Bronchial epithelial cell (primary cell): ENCODE data around the gene TRIM72. TPM values are rescaled to one million over a fixed set of nuclear protein-coding genes. Genes with fewer than 3 reads are reported as not detected.

Experiments
- DNase-seq: peaks from one replicate; pipeline ENCODE4 v3.0.0-alpha.2; 2010; ENCODE audit warnings: low read depth
- FAIRE-seq: peaks from 2 replicates; lab custom pipeline; 2011; peaks lifted over from hg19 to GRCh38; lab: Jason Lieb, UNC
- H3K27me3 ChIP-seq: 2 replicates; pipeline ENCODE4 v1.5.1; 2011; ENCODE audit warnings: low read length; ENCODE audit not compliant: control insufficient read depth, insufficient read depth
- H3K36me3 ChIP-seq: 2 replicates; pipeline ENCODE4 v1.5.1; 2011; ENCODE audit warnings: low read length; ENCODE audit not compliant: control insufficient read depth, insufficient read depth
- H3K4me3 ChIP-seq: 2 replicates; pipeline ENCODE4 v1.5.1; 2011; ENCODE audit warnings: mild to moderate bottlenecking, low read depth, low read length, control low read depth
- total RNA-seq: library from RNA; depleted of rRNA; stranded (reverse); fragments of >200 nt; gene quantifications from 2 replicates; pipeline ENCODE4 v1.2.1, GENCODE V29; 2014
- TF ChIP-seq, protein P1 (sequence below): IDR thresholded peaks from 2 replicates; pipeline ENCODE4 v1.5.1; 2011; ENCODE audit warnings: mild to moderate bottlenecking, moderate library complexity, low read length, control low read depth, inconsistent platforms; ENCODE audit not compliant: insufficient read depth, severe bottlenecking

TRIM72 gene
- total RNA-seq, 1 donor from 2014 or later: not detected

DNA sequence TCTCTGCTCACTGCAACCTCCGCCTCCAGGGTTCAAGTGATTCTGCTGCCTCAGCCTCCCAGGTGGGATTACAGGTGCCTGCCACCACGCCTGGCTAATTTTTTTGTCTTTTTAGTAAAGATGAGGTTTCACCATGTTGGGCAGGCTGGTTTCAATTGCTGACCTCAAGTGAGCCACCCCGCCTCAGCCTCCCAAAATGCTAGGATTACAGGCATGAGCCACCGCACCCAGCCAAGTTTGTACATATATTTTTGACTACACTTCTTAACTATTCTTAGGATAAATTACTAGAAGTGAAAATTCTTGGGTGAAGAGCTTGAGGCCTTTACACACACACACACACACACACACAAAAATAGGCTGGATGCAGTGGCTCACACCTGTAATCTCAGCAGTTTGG is 44.4 kb downstream of the TRIM72 start:
- H3K27me3 ChIP-seq: no peaks in the 10 kb centered on the region
- DNase-seq (no peak), FAIRE-seq (no peak)
- no peak overlapping the region for H3K4me3 ChIP-seq
- H3K36me3 ChIP-seq: no peaks in the 10 kb centered on the region
- TF ChIP-seq, protein P1, sequence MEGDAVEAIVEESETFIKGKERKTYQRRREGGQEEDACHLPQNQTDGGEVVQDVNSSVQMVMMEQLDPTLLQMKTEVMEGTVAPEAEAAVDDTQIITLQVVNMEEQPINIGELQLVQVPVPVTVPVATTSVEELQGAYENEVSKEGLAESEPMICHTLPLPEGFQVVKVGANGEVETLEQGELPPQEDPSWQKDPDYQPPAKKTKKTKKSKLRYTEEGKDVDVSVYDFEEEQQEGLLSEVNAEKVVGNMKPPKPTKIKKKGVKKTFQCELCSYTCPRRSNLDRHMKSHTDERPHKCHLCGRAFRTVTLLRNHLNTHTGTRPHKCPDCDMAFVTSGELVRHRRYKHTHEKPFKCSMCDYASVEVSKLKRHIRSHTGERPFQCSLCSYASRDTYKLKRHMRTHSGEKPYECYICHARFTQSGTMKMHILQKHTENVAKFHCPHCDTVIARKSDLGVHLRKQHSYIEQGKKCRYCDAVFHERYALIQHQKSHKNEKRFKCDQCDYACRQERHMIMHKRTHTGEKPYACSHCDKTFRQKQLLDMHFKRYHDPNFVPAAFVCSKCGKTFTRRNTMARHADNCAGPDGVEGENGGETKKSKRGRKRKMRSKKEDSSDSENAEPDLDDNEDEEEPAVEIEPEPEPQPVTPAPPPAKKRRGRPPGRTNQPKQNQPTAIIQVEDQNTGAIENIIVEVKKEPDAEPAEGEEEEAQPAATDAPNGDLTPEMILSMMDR: no peak

DNA sequence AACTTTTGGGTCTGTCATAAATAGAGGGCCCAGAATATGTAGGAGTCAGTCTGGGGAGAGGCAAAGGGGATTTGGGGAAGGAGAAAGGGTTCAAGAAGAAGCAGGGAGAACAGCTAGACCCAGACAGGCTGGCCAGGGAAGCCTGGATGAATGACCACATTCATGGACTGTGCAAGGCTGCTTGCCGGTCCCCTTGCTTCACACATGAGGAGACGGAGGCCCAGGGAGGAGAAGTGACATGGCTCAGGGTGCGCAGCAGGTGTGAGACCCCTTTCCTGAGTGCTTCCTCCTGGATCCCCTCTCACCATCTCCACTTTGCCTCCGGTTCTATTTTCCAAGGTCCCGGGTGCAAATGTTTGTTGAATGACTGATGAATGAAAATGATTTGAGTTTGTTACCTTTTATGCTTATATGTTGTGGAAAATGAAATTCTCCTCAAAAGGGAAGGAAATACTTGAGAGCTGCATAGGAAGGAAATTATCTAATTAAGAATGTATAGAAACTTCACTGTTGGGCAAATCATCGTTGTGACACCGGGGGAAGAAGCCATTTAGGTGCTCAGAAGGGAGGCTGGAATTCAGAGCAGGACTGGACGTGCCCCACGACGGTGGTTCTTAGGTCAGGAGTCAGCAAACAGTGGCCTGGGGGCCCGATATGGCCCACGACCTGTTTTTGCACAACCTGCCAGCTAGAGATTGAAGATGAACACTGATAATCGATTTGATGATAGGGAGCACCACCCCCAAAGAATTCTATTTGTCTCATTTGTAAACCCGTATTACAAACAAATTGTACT is 46.4 kb downstream of the TRIM72 start:
- Histone ChIP-seq H3K27me3 (no peaks in the 10 kb centered on the region), H3K36me3 (no peaks in the 10 kb centered on the region), H3K4me3 (no peak overlapping the region)
- TF ChIP-seq, protein P1: no peak
- FAIRE-seq (no peak), DNase-seq (no peak)

DNA sequence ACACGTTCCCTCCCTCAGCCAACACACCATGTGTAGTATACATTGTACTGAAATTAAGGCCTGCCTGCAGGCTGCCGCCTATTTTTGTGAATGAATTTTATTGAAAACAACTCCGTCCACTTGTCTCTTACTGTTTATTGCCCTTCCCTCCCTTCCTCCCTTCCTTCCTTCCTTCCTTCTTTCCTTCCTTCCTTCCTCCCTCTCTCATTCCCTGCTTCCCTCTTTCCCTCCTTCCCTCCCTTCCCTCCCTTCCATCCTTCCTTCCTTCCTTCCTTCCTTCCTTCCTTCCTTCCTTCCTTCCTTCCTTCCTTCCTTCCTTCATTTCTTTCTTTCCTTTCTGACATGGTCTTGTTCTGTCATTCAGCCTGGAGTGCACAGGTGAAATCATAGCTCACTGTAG is 48.2 kb downstream of the TRIM72 start:
- H3K4me3 ChIP-seq: no peak overlapping the region
- FAIRE-seq (no peak), DNase-seq (no peak)
- H3K36me3 ChIP-seq: no peaks in the 10 kb centered on the region
- TF ChIP-seq, protein P1: no peak
- H3K27me3 ChIP-seq: no peaks in the 10 kb centered on the region

DNA sequence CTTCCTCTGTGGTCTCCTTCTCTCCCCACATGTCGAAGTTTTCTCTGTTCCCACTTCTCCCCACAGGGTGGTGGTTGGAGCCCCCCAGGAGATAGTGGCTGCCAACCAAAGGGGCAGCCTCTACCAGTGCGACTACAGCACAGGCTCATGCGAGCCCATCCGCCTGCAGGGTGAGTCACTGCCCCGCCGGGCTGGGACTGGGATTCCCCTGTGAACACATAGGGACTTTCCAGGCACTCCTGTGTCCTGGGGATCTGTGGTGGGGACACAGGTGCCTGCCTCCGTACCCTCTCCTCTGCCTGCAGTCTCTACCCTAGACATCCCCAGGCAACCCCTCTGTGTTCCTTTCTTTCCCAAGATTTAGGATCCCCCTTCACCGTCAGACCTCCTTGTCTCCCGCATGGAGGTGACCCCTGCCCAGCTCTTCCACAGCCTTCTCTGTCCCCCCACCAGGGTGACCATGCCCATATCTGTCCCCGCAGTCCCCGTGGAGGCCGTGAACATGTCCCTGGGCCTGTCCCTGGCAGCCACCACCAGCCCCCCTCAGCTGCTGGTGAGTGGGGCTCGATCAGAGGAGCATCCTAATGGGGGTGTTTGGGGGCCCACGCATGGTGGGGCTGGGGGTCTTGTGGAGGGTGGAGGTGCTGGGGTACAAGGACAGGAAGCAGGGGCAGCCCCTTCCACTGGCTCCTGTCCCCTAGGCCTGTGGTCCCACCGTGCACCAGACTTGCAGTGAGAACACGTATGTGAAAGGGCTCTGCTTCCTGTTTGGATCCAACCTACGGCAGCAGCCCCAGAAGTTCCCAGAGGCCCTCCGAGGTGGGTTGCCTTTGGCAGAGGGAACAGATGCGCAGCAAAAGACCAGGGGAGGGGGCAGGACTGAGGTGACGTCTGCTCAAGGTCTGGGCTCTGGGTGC is 51.7 kb downstream of the TRIM72 start:
- H3K36me3 ChIP-seq: no peaks in the 10 kb centered on the region
- TF ChIP-seq, protein P1: no peak
- peaks cover 2% of the 10 kb centered on the region for H3K27me3 ChIP-seq
- peak; percentile 88 for DNase-seq
- FAIRE-seq: no peak
- H3K4me3 ChIP-seq: no peak overlapping the region

DNA sequence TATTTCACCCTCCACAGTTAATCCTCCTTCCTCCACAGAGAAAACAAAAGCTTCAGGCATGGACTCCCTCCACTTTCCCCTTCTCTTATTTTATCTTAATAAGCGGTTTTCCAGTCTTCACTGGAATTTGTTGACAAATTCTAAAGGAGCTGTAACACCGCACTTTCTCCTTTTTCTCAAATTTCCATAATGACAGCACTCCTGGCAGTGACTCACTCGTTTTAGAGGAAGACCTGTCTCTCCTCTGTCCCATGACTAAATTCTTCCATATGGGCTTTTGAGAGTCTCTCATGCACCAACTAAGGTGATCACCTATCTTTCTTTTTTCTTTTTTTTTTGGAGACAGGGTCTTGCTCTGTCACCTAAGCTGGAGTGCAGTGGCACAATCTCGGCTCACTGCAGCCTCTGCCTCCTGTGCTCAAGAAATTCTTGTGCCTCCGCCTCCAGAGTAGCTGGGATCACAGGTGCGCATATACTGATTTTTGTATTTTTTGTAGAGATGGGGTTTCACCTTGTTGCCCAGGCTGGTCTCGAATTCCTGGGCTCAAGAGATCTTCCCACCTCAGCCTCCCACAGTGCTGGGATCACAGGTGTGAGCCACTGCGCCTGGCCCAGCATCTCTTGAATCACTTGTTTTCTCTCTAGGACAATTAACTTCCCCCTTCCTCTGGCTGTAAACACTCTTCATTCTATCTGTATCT is 53.6 kb downstream of the TRIM72 start:
- DNase-seq: peak; percentile 73
- no peaks in the 10 kb centered on the region for H3K36me3 ChIP-seq
- no peak for FAIRE-seq
- TF ChIP-seq, protein P1: no peak
- no peak overlapping the region for H3K4me3 ChIP-seq
- H3K27me3 ChIP-seq: peaks cover 2% of the 10 kb centered on the region
